ENCODE data around the gene PPP2R2C. TPM values are rescaled to one million over a fixed set of nuclear protein-coding genes. Genes with fewer than 3 reads are reported as not detected.

PPP2R2C gene
- total RNA-seq, 3 donors from 2014 or later, result 0.16 to 0.66 (median 0.44) TPM

GRCh38 chr4:6516281-6516680 lies 43.9 kb upstream of the PPP2R2C start:
- Histone ChIP-seq H3K4me3 (no peak overlapping the region), H3K27ac (no peak overlapping the region), H3K36me3 (no peaks in the 10 kb centered on the region), H3K9me3 (peaks cover 5 to 7% of the 10 kb centered on the region in 2 donors), H3K4me1 (no peaks in the 10 kb centered on the region), H3K27me3 (no peaks in the 10 kb centered on the region)
- intact Hi-C loops (cut with DNase I; ENCODE audit: low total_unique reads), result loop anchor here (2.0 kb wide), 1 partner anchor 99 kb away; no protein-coding TSS in a partner anchor
- TF ChIP-seq POLR2A (IDR thresholded peaks at IDR 0.05) (no peak), POLR2AphosphoS5 (IDR thresholded peaks at IDR 0.05) (no peak)
- TF ChIP-seq, protein P1, sequence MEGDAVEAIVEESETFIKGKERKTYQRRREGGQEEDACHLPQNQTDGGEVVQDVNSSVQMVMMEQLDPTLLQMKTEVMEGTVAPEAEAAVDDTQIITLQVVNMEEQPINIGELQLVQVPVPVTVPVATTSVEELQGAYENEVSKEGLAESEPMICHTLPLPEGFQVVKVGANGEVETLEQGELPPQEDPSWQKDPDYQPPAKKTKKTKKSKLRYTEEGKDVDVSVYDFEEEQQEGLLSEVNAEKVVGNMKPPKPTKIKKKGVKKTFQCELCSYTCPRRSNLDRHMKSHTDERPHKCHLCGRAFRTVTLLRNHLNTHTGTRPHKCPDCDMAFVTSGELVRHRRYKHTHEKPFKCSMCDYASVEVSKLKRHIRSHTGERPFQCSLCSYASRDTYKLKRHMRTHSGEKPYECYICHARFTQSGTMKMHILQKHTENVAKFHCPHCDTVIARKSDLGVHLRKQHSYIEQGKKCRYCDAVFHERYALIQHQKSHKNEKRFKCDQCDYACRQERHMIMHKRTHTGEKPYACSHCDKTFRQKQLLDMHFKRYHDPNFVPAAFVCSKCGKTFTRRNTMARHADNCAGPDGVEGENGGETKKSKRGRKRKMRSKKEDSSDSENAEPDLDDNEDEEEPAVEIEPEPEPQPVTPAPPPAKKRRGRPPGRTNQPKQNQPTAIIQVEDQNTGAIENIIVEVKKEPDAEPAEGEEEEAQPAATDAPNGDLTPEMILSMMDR (IDR thresholded peaks at IDR 0.05), result no peak
- DNase-seq (ENCODE audit: low spot score in 2 of 2), result no peak

- DNase-seq (ENCODE audit: low spot score in 2 of 2), result no peak
- H3K4me3 ChIP-seq, result no peak overlapping the region
- H3K36me3 ChIP-seq, result no peaks in the 10 kb centered on the region
- H3K27me3 ChIP-seq, result no peaks in the 10 kb centered on the region
- H3K9me3 ChIP-seq, result peaks cover 5 to 7% of the 10 kb centered on the region in 2 donors
- intact Hi-C loops (cut with DNase I; ENCODE audit: low total_unique reads), result no loop called here
- H3K4me1 ChIP-seq, result no peaks in the 10 kb centered on the region
- H3K27ac ChIP-seq, result no peak overlapping the region
- TF ChIP-seq POLR2AphosphoS5 (IDR thresholded peaks at IDR 0.05), result no peak
- no peak for TF ChIP-seq POLR2A (IDR thresholded peaks at IDR 0.05)
- TF ChIP-seq, protein P1 (IDR thresholded peaks at IDR 0.05), result no peak
Measured at GRCh38 chr4:6513678-6514077, 41.3 kb upstream of the PPP2R2C start.

DNA sequence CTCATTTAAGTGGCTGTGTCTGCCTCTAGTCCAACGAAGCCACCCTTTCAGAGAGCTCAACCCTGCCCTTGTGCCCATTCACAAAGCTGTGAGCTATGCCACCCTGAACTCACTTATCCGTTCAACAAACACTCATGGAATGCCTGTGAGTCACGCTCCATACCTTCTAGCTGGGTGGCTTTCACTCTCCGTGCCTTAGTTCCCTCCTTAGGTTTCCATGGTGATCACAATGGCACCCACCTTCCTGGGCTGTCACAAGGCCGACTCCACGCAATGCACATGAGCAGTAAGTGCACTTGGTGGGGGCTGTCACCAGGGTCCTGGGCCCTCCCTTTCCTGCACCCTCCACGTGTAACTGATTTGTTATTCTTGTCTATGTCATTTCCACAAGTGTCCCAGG lies 37.2 kb upstream of the PPP2R2C start:
- Histone ChIP-seq H3K27ac (no peak overlapping the region), H3K27me3 (no peaks in the 10 kb centered on the region), H3K4me3 (no peak overlapping the region), H3K36me3 (no peaks in the 10 kb centered on the region), H3K4me1 (no peaks in the 10 kb centered on the region), H3K9me3 (peaks cover 5 to 12% of the 10 kb centered on the region in 2 donors)
- intact Hi-C loops (cut with DNase I; ENCODE audit: low total_unique reads), result no loop called here
- peak in 1 of 2 donors; percentile 20 for DNase-seq (ENCODE audit: low spot score in 2 of 2)
- TF ChIP-seq POLR2AphosphoS5 (IDR thresholded peaks at IDR 0.05) (no peak), POLR2A (IDR thresholded peaks at IDR 0.05) (no peak)
- TF ChIP-seq, protein P1 (IDR thresholded peaks at IDR 0.05), result no peak

GRCh38 chr4:6507345-6507744 lies 34.9 kb upstream of the PPP2R2C start:
- Histone ChIP-seq H3K27me3 (no peaks in the 10 kb centered on the region), H3K36me3 (no peaks in the 10 kb centered on the region), H3K27ac (no peak overlapping the region), H3K4me1 (no peaks in the 10 kb centered on the region), H3K4me3 (no peak overlapping the region), H3K9me3 (peaks cover 10 to 25% of the 10 kb centered on the region in 2 donors)
- peak in 1 of 2 donors; percentile 9 for DNase-seq (ENCODE audit: low spot score in 2 of 2)
- TF ChIP-seq POLR2AphosphoS5 (IDR thresholded peaks at IDR 0.05) (no peak), POLR2A (IDR thresholded peaks at IDR 0.05) (no peak)
- TF ChIP-seq, protein P1 (IDR thresholded peaks at IDR 0.05), result no peak
- intact Hi-C loops (cut with DNase I; ENCODE audit: low total_unique reads), result no loop called here

DNA sequence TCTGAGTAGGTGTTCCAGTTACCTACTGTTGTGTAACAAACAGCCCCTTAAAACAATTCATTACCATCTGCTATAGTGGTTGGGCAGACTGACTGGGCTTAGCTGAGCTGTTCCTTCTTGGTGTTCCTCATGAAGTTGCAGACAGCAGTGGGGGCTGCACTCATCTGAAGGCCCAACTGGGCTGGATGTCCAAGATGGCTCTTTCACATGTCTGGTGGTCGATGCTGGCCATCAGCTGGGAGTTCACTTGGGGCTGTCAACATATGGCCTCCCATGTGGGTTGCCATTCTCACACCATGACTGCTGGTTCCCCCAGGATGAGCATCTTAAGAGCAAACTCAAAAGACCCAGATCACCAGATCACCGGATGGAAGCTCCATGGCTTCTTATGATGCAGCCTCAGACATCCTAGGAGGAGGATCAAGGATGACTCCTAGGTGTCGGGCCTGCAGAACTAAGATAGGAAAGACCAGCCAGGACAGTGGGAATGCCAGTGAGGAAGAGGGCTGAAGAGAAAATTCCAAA lies 34.3 kb upstream of the PPP2R2C start:
- no peaks in the 10 kb centered on the region for H3K36me3 ChIP-seq
- peaks cover 10 to 25% of the 10 kb centered on the region in 2 donors for H3K9me3 ChIP-seq
- TF ChIP-seq POLR2A (IDR thresholded peaks at IDR 0.05) (no peak), POLR2AphosphoS5 (IDR thresholded peaks at IDR 0.05) (no peak)
- TF ChIP-seq, protein P1 (IDR thresholded peaks at IDR 0.05), result no peak
- H3K27ac ChIP-seq, result no peak overlapping the region
- peak in 1 of 2 donors; percentile 22 for DNase-seq (ENCODE audit: low spot score in 2 of 2)
- H3K4me3 ChIP-seq, result no peak overlapping the region
- intact Hi-C loops (cut with DNase I; ENCODE audit: low total_unique reads), result no loop called here
- no peaks in the 10 kb centered on the region for H3K4me1 ChIP-seq
- peaks cover 0 to 2% of the 10 kb centered on the region in 2 donors for H3K27me3 ChIP-seq
